GM12801 (cell line): ENCODE measurements around the gene KRT85.

Source experiments
- CTCF ChIP-seq: IDR thresholded peaks from one replicate; pipeline ENCODE4 v1.5.1; 2011; ENCODE audit warnings: control low read depth; ENCODE audit not compliant: insufficient read length; ENCODE audit errors: extremely low read depth

Gene KRT85

DNA sequence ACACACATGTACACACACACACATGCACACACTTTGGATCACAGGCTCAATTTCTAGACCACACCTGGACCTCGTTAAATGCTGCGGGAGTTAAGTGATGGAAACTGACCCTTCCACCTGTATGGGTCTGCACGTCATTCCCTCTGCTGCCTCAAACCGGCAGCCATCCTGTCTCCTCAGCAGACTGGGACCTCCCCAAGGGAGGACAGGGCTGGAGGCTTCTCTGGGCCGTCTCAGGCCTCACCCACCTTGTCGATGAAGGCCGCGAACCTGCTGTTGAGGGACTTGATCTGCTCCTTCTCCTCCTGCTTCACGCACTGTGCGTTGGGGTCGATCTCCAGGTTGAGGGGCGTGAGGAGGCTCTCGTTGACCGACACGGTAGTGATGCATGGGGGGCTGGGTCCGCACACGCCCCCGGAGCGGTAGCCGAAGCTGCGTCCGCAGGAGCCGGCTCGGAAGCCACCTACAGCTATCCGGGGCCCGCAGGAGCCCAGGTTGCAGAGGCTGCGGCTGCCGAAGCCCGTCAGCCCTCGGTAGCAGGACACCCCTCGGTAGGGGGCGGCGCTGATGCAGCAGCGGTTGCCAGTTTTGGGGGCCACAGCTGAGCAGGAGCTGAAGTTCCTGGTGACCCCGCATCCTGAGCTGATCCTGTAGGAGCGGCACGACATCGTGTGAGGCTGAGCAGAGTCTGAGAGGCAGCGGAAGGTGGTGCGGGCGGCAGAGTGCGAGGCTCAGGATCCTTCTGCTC lies at the start of gene KRT85:
TSS of gene KRT85 (minus strand) at position 744 of the 748 bp plus-strand sequence. CDS start at position 668, 76 bp downstream.
- no peak for TF ChIP-seq CTCF

DNA sequence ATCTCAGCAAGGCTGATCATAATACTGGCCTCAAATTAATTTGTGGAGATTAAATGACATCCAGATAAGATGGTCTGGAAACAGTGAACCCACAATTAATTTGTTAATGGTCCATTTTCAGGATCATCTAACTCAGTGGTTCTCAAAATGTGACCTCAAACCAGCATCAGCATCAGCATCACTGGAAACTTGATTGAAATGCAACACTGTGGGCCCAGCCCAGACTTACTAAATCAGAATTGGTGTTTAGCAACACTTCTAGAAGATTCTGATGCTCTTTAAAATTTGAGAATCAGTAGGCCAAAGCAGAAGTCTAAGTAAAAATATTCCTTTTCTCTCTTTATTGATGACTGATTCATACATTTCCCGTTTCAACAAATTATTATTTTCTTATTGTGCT lies 49.5 kb upstream of the KRT85 start:
- no peak for TF ChIP-seq CTCF

GRCh38 chr12:52415870-52416750 lies 48.8 kb upstream of the KRT85 start:
- TF ChIP-seq CTCF = no peak

GRCh38 chr12:52414936-52415335 lies 47.7 kb upstream of the KRT85 start:
- no peak for TF ChIP-seq CTCF

- TF ChIP-seq CTCF = no peak
Measured at GRCh38 chr12:52413782-52414345, 46.6 kb upstream of the KRT85 start.

GRCh38 chr12:52413202-52413601 lies 45.9 kb upstream of the KRT85 start:
- TF ChIP-seq CTCF = no peak

DNA sequence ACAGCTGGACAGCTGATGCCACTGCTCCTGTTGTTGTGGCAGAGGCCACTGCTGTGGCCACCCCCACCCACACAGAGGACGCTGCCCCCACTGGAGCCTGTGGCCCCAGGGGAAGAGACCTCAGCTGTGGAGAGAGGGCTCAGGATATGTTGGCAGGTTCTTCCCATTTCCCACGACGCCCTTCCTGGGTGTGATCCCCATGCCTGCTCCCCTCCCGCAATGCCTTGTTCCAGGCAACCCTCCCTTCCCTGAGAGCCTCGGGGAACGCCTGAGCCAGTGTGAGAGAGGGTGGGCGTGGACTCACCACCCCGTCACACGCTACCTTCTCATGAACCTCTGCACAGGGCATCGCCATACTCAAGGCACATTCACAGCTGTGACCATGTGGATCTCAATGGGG lies 44.5 kb upstream of the KRT85 start:
- no peak for TF ChIP-seq CTCF
